GM19455 (cell line): ENCODE measurements around the gene FBXL2.
"Not testable (repeated sequence)": the region's sequence is repeated elsewhere in the genome, so short reads cannot be mapped to it uniquely, and the experiment has no call there.

ENCODE experiments used
- ATAC-seq: cut with Tn5 transposase; IDR thresholded peaks from one replicate; pipeline ENCODE4 v1.9.1; 2021; ENCODE audit not compliant: unreplicated experiment

The FBXL2 gene

DNA sequence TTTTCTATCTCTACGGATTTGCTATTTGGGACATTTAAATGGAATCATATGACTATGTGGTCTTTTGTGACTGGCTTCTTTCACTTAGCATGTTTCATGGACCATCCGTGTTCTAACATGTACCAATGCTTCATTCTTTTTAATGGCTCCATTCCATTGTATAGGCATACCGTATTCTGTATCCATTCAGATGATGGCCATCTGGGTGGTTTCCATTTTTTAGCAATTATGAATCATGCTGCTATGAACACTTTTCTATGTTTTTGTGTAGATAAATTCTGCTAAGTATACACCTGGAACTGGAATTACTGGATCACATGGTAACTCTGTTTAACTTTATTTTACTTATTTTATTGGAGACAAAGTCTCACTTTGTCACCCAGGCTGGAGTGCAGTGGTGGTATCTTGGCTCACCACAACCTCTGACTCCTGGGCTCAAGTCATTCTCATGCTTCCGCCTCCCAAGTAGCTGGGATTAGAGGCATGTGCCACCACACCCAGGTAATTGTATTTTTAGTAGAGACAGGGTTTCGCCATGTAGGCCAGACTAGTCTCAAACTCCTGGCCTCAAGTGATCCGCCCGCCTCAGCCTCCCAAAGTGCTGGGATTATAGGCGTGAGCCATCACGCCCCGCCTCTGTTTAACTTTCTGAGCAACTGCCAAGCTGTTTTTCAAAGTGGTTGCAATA lies 149.5 kb downstream of the FBXL2 start:
- ATAC-seq, result no peak

DNA sequence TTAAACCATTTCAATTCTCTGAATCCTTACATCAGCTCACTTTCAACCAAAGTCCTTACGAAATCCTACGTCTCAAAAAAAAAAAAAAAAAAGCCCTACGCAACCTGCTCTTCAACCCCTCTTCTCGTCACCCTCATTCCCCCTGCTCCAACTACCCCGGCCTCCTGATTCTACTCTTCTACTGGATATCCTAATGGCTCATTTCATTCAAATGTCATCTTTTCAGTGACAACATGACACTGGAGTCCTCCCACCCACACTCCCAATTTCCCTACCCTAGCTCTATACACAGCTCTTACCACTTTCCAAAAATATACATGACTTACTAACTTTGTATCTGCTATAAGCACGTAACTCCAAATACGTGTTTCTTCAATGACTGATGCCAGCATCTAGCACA lies 151.5 kb downstream of the FBXL2 start:
- ATAC-seq, result no peak

DNA sequence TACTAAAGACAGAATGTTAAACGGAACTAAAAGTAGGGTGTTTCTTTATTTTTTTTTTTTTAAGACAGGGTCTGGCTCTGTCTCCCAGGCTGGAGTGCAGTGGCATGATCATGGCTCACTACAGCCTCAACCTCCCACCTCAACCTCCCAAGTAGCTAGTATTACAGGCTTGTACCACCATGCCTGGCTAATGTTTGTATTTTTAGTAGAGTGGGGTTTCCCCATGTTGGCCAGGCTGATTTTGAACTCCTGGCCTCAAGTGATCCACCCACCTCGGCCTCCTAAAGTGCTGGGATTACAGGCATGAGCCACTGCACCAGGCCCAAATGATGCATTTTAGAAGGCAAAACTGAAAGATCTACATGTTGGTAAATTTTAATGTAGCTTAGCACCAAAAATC lies 152.1 kb downstream of the FBXL2 start:
- not testable (repeated sequence) for ATAC-seq

DNA sequence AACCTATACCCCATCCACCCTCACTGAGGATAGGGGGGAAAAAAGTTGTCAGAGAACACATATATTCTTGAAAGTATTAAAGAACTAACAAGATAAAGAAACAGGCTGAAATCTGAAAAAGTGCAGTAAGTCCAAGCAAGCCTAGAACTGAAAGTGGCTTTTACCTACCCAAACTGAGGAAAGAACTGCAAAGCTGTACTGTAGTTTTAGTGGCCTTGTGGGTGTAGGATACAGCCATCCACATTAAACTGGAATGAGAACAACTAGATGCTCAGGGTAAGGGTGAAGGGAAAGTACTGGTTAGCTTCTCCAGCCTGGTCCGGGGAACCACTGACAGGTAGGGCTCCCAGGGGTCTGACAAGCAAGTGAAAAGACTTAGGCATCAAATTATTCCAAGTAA lies 152.8 kb downstream of the FBXL2 start:
- ATAC-seq, result no peak

DNA sequence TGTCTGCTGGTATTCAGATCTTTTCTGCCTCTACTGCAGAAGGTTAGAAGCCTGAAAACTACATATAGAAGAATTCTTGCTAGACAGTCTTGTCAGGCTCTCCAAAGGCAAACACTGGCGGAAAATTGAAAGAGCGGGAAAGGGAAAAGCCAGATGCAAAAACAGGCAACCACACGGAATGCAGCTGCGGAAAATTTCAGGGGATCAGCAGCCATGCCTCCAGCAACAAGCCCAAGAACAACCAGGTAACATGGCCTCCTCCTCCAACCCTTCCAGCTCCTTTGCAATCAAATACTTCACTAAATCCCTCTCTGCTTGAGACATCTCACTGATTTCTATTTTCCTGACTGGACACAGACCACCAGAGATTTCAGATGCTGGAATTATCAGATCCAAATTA lies 153.3 kb downstream of the FBXL2 start:
- no peak for ATAC-seq

DNA sequence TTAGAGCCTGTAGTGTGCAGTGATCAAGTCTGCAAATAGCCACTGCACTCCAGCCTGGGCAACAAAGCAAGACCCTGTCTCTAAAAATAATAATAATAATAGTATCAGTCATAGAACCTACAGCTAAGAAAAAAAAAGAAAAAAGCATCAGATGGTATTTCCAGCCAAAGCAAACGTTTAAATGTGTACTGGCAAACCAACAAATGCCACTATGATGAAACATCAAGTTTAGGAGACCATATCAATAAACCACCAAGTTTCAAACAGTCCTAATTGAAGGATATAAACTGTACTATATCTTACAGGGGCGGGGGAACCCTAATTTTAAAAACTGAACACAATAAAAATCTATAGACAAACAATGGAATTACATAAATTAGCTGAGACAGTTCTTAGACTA lies 156.6 kb downstream of the FBXL2 start:
- no peak for ATAC-seq
